GM23338 (cell line): Measurements from ENCODE around the gene HIF3A. TPM values are rescaled to one million over a fixed set of nuclear protein-coding genes. Genes with fewer than 3 reads are reported as not detected.

Experiments used
- ATAC-seq: fragments of 200-7000 bp; cut with Tn5 transposase; 3 replicates; pipeline ENCODE4 v1.9.1; 2020
- DNase-seq: peaks from one replicate; pipeline ENCODE4 v3.0.0-alpha.2; 2015; ENCODE audit warnings: low spot score
- H2AFZ ChIP-seq: fragments of 200-600 bp; sonication (generic); 2 replicates; pipeline ENCODE4 v1.8.0; 2016; ENCODE audit warnings: antibody characterized with exemption, mild to moderate bottlenecking, moderate library complexity
- H3F3A ChIP-seq: fragments of 200-600 bp; sonication (generic); replicated peaks from 2 replicates; pipeline ENCODE4 v1.8.0; 2017; ENCODE audit warnings: antibody characterized with exemption, mixed run types, low read depth
- H3K27ac ChIP-seq: fragments of 200-600 bp; sonication (generic); 2 replicates; pipeline ENCODE4 v1.6.1; 2016; ENCODE audit warnings: low read depth
- H3K27me3 ChIP-seq: fragments of 200-600 bp; sonication (generic); 2 replicates; pipeline ENCODE4 v1.8.0; 2016; ENCODE audit warnings: mild to moderate bottlenecking, mixed run types, moderate library complexity; ENCODE audit not compliant: insufficient read depth
- H3K36me3 ChIP-seq: fragments of 200-600 bp; sonication (generic); 2 replicates; pipeline ENCODE4 v1.8.0; 2016; ENCODE audit warnings: mild to moderate bottlenecking; ENCODE audit not compliant: insufficient read depth
- H3K4me1 ChIP-seq: fragments of 200-600 bp; sonication (generic); 2 replicates; pipeline ENCODE4 v1.8.0; 2016; ENCODE audit warnings: mild to moderate bottlenecking, moderate library complexity; ENCODE audit not compliant: insufficient read depth
- H3K4me2 ChIP-seq: fragments of 200-600 bp; sonication (generic); 2 replicates; pipeline ENCODE4 v1.7.1; 2017; ENCODE audit warnings: mixed run types
- H3K4me3 ChIP-seq: fragments of 200-600 bp; sonication (generic); 2 replicates; pipeline ENCODE4 v1.6.1; 2016; ENCODE audit warnings: mixed run types
- H3K79me2 ChIP-seq: fragments of 200-600 bp; sonication (generic); replicated peaks from 2 replicates; pipeline ENCODE4 v1.8.0; 2017; ENCODE audit warnings: mild to moderate bottlenecking; ENCODE audit not compliant: insufficient read depth
- H3K9me2 ChIP-seq: fragments of 200-600 bp; sonication (generic); 2 replicates; pipeline ENCODE4 v1.8.0; 2017; ENCODE audit not compliant: insufficient read depth
- H4K20me1 ChIP-seq: fragments of 200-600 bp; sonication (generic); replicated peaks from 2 replicates; pipeline ENCODE4 v1.8.0; 2017; ENCODE audit warnings: mild to moderate bottlenecking; ENCODE audit not compliant: insufficient read depth
- H3K27ac Mint-ChIP-seq: 2 replicates; pipeline ENCODE4 v1.8.0; 2020; ENCODE audit warnings: inconsistent platforms, mild to moderate bottlenecking, moderate library complexity, mixed read lengths
- H3K27me3 Mint-ChIP-seq: 3 replicates; pipeline ENCODE4 v1.8.0; 2022; ENCODE audit warnings: low read depth, mild to moderate bottlenecking, moderate library complexity, mixed read lengths, inconsistent platforms; ENCODE audit not compliant: insufficient read depth, poor library complexity
- H3K36me3 Mint-ChIP-seq: 3 replicates; pipeline ENCODE4 v1.8.0; 2021; ENCODE audit warnings: low read depth, mild to moderate bottlenecking, inconsistent platforms, moderate library complexity, mixed read lengths
- H3K4me1 Mint-ChIP-seq: 3 replicates; pipeline ENCODE4 v1.8.0; 2020; ENCODE audit warnings: mild to moderate bottlenecking, inconsistent platforms, mixed read lengths
- H3K4me3 Mint-ChIP-seq: 3 replicates; pipeline ENCODE4 v1.8.0; 2021; ENCODE audit warnings: moderate library complexity, mild to moderate bottlenecking, inconsistent platforms, mixed read lengths
- H3K9me3 Mint-ChIP-seq: 3 replicates; pipeline ENCODE4 v1.8.0; 2020; ENCODE audit warnings: moderate library complexity, mild to moderate bottlenecking, inconsistent platforms, mixed read lengths
- CREB1 ChIP-seq: fragments of 250-450 bp; sonication (Bioruptor Pico); IDR thresholded peaks from 2 replicates; pipeline ENCODE4 v1.5.0; 2020; ENCODE audit warnings: low read depth, mild to moderate bottlenecking, moderate library complexity
- CTCF ChIP-seq, 2 experiments: fragments of 200-600 bp in 1 of 2; sonication (generic) in 1 of 2; conservative IDR thresholded peaks; 2 replicates each; pipeline versions ENCODE4 v1.5.1 to v1.6.1; 2016 to 2017; ENCODE audit warnings: antibody characterized with exemption in 2 of 2, low read depth in 2 of 2, mild to moderate bottlenecking in 2 of 2, moderate library complexity in 1 of 2
- ETS1 ChIP-seq: IDR thresholded peaks from 2 replicates; pipeline ENCODE4 v1.6.1; 2016; ENCODE audit warnings: antibody characterized with exemption
- EZH2 ChIP-seq: fragments of 200-600 bp; sonication (generic); IDR thresholded peaks from one replicate; pipeline ENCODE4 v1.8.0; 2017; ENCODE audit warnings: antibody characterized with exemption, mild to moderate bottlenecking, low read depth; ENCODE audit not compliant: unreplicated experiment
- EZH2phosphoT487 ChIP-seq: fragments of 200-600 bp; sonication (generic); IDR thresholded peaks from one replicate; pipeline ENCODE4 v1.8.1; 2018; ENCODE audit warnings: antibody characterized with exemption; ENCODE audit not compliant: unreplicated experiment
- JUNB ChIP-seq: IDR thresholded peaks from one replicate; pipeline ENCODE4 v1.6.1; 2016; ENCODE audit warnings: antibody characterized with exemption; ENCODE audit not compliant: unreplicated experiment
- NANOG ChIP-seq: IDR thresholded peaks from 2 replicates; pipeline ENCODE4 v1.6.1; 2016; ENCODE audit warnings: antibody characterized with exemption, borderline replicate concordance
- POLR2AphosphoS5 ChIP-seq: IDR thresholded peaks from 2 replicates; pipeline ENCODE4 v1.6.1; 2016; ENCODE audit warnings: antibody characterized with exemption, low read depth
- REST ChIP-seq: IDR thresholded peaks from one replicate; pipeline ENCODE4 v1.6.1; 2018; ENCODE audit warnings: antibody characterized with exemption; ENCODE audit not compliant: unreplicated experiment
- STAT1 ChIP-seq: IDR thresholded peaks from one replicate; pipeline ENCODE4 v1.6.1; 2016; ENCODE audit warnings: antibody characterized with exemption; ENCODE audit not compliant: unreplicated experiment
- ZNF114 ChIP-seq: fragments of 250-450 bp; sonication (Bioruptor Pico); IDR thresholded peaks from 2 replicates; pipeline ENCODE4 v1.5.0; 2020; ENCODE audit warnings: mild to moderate bottlenecking, moderate library complexity
- ZNF331 ChIP-seq: fragments of 250-450 bp; sonication (Bioruptor Pico); IDR thresholded peaks from 2 replicates; pipeline ENCODE4 v1.5.0; 2020; ENCODE audit warnings: low read depth, mild to moderate bottlenecking, moderate library complexity
- ZNF462 ChIP-seq: fragments of 250-450 bp; sonication (Bioruptor Pico); IDR thresholded peaks from 2 replicates; pipeline ENCODE4 v1.5.0; 2020; ENCODE audit warnings: mild to moderate bottlenecking, moderate library complexity
- polyA plus RNA-seq: library from polyadenylated mRNA; unstranded; fragments of >200 nt; fragmentation: Nextera tagmentation; extraction: Ambion mirVana; gene quantifications from 2 replicates; pipeline ENCODE4 v1.2.1, GENCODE V29; 2016
- total RNA-seq: library from RNA; depleted of rRNA; stranded (reverse); fragments of >200 nt; shearing (Covaris generic); gene quantifications from 2 replicates; pipeline ENCODE4 v1.2.3, GENCODE V29; 2014

The HIF3A gene
- total and polyA plus RNA-seq, 2 experiments from 2014 or later = 20.4 to 70.5 TPM

GRCh38 chr19:46367426-46367825, 70.6 kb downstream of the HIF3A start:
- Histone ChIP-seq H3K79me2 (peaks cover 80% of the 10 kb centered on the region), H3K9me2 (no peaks in the 10 kb centered on the region), H2AFZ (no peak overlapping the region), H3K4me1 (peaks cover 8% of the 10 kb centered on the region), H3K36me3 (peaks cover 11% of the 10 kb centered on the region), H4K20me1 (peaks cover 18% of the 10 kb centered on the region), H3K27ac (no peak overlapping the region; the same call in 1 of the 2 replicates), H3K27me3 (no peaks in the 10 kb centered on the region), H3K4me3 (no peak overlapping the region), H3K4me2 (no peak overlapping the region), H3F3A (peaks cover 3% of the 10 kb centered on the region)
- TF ChIP-seq CTCF (conservative IDR thresholded peaks at IDR 0.05; ENCODE audit: low read depth in 2 of 2) (no peak), STAT1 (no peak), EZH2 (no peak), NANOG (no peak), POLR2AphosphoS5 (no peak), ZNF462 (no peak), EZH2phosphoT487 (no peak), CREB1 (CRISPR knock-in tag) (no peak), ETS1 (no peak), JUNB (no peak), REST (no peak), ZNF114 (CRISPR knock-in tag) (no peak), ZNF331 (CRISPR knock-in tag) (no peak)
- H3K27me3 Mint-ChIP-seq = peaks cover 3% of the 10 kb centered on the region
- H3K27ac Mint-ChIP-seq = no peak overlapping the region
- ATAC-seq = no peak
- peaks cover 34% of the 10 kb centered on the region for H3K36me3 Mint-ChIP-seq
- DNase-seq = no peak
- H3K4me3 Mint-ChIP-seq = no peak overlapping the region
- no peaks in the 10 kb centered on the region for H3K9me3 Mint-ChIP-seq
- H3K4me1 Mint-ChIP-seq = peaks cover 24% of the 10 kb centered on the region
